HG03060 (cell line): ENCODE data around the gene CACNA2D1.
"Not testable (repeated sequence)": the region's sequence is repeated elsewhere in the genome, so short reads cannot be mapped to it uniquely, and the experiment has no call there.

Experiments
- ATAC-seq: cut with Tn5 transposase; IDR thresholded peaks from one replicate; pipeline ENCODE4 v1.9.1; 2021; ENCODE audit warnings: low read depth, moderate number of reproducible peaks; ENCODE audit not compliant: unreplicated experiment

The CACNA2D1 gene

GRCh38 chr7:82395147-82395546, 48.4 kb downstream of the CACNA2D1 start:
- ATAC-seq = no peak

DNA sequence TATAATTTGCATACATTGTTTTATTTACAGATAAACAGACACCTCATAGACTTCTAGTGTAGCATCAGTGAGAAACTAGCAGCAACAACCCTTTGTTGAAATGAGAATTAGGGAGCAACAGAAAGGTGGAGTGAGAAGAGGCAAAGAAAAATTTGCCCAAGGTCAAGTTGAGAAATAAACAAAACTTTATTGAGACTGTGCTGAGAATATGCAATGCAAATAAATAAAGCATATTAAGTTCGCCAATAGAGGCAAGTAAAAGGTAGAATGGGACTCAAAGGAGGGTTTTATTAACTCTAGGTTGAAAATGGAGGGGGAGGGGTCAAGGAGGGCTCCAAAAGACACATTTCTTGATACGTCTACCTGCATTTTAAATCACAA, 49.7 kb downstream of the CACNA2D1 start:
- no peak for ATAC-seq

DNA sequence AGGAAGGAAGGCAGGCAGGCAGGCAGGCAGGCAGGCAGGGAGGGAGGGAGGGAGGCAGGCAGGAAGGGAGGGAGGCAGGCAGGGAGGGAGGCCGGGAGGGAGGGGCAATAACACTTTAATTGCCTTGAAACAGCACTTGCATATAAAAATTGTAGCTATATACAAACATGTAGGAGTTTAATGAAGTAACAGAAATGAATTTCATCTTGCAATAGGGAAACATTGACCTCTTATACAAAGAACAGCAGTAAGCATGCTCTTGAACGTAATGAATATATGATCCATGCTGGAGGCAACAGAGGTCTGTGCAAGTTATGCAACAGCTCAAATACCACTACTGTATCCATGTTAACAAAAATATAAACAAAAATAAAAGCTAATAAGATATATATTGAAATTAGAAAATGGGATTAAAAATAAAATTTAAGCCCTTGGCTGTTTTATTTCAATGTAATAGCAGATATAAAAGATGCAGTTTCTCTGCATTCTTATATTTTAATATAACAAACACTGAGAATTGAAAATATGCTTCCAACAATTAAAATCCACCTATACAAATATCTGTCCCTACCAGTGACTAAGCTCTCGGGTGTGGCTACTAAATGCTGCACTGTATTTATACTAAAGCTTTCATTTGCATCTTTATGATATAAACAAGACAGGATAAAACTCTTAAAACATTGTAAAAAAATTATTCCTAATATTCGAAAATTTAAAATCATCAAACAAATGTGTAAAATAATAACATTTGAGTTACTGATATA, 50.3 kb downstream of the CACNA2D1 start:
- no peak for ATAC-seq

GRCh38 chr7:82390936-82391335, 52.6 kb downstream of the CACNA2D1 start:
- no peak for ATAC-seq

DNA sequence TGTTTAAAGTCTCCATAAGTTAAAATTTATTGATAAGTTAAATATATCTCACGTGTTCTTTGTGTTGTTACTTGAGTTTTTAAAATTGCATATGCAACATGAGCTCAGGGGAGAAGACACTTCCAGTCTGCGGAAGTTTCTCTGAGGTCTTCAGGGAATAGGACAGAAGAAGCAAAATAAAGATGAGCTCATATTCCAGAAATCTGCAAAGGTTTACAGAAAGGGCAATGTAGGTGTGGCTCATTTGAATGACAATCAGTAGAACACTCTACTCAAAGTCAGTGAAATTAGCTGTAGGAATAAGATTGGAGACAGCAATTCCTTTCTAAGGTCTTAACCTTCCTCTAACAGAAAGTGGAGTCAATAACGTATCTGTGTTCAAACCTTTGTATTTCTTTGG, 53.7 kb downstream of the CACNA2D1 start:
- no peak for ATAC-seq

DNA sequence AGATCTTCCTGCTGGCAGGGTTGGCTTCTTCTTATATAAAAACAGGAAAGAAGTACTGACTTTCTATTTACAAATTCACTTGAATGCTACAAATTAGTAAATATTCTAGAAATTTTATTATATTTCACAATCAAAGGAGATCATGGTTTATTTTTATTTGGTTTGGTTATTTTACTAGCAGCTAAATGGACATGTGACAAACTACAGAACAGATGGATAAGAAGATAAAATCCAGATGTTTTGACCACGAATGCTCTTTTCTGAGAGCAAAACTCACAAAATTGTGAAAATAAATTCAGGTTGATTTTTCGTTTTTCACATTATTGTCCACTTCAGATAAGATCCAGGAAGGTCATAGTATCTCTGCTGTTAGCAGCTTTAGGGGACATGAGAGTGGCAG, 55.4 kb downstream of the CACNA2D1 start:
- no peak for ATAC-seq

DNA sequence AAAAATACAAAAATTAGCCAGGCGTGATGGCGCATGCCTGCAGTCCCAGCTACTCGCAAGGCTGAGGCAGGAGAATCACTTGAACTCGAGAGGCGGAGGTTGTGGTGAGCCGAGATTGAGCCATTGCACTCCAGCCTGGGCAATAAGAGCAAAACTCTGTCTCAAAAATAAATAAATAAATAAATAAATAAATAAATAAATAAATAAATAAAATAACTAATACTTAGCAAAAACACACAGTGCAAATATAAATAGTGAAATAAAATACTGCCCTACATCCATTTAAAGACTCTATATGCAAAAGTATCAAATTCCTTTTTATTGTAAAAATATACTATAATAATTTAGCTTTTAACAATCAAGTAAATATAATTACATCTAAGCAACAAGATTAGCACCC, 57.0 kb downstream of the CACNA2D1 start:
- ATAC-seq = not testable (repeated sequence)

- ATAC-seq = no peak
Observed at GRCh38 chr7:82384779-82385178, 58.8 kb downstream of the CACNA2D1 start.

GRCh38 chr7:82384051-82384464, 59.5 kb downstream of the CACNA2D1 start:
- ATAC-seq = no peak

- ATAC-seq = no peak
Observed at GRCh38 chr7:82382276-82382675, 61.3 kb downstream of the CACNA2D1 start.

DNA sequence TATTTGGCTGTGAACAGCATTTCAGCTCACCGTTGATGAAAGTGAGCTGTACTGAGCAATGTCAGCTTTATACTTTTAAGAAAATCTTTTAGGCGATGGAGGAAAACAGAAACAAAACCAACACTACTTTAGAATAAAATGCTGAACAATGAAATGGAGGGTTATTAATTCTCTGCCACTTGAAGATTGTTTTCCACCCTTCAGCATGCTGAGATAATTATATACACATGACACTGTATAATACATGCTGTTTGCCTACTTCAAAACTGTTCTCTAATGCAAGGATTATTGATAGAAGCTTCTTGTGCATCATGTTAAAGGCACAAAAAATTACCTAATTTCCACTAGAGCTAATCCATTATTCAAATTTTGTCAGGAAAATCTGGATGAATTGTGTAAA, 66.8 kb downstream of the CACNA2D1 start:
- ATAC-seq = no peak

- ATAC-seq = no peak
Observed at GRCh38 chr7:82375713-82376112, 67.9 kb downstream of the CACNA2D1 start.

DNA sequence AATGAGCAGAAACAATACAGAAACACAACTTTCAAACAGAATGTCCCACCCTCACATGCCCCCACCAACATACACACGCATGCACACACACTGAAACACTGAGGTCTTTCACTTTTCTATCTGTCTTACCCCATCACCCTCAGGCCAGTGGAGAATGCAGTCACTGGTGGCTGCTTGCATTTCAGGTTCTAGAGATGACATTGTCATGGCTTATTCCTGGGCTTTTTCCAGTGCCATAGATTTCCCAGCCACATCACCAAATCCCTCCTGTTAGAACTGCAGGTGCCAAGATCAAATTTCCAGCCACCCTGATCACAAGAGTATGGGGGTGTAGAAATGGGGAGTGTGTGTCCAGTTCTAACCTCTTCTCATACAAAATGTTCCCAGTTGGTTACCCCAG, 68.4 kb downstream of the CACNA2D1 start:
- ATAC-seq = no peak

DNA sequence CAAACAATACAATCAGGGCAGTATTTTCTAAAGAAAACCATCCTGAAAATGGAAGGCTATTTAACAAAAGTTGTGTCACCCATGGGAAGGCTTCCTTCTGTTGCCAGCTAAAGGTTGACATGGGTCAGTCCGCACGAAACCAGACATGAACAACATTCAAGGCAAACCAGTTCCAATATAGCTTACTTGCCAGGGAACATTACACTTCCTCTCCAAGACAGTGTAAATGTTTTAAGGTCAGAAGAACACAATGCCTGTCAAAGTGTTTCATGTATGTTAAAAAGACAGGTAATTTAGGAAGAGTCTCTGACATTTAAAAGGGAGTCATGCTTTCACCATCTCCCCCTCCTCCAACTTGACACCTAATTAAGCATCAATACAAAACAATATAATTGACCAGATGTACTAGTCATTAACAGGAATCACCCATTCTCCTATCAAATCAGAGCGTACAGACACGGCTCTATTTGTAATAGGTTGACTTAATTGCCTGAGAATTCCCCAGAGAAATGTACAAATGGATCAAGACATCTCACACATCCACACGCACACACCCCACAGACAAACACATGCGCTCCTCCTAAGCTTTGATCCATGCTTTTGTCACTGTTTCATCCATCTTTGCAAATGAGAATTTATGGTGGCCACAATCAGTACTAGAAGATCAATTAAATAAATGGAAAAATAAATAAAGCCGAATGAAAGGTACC, 69.5 kb downstream of the CACNA2D1 start:
- no peak for ATAC-seq

GRCh38 chr7:82364671-82365070, 78.9 kb downstream of the CACNA2D1 start:
- no peak for ATAC-seq

DNA sequence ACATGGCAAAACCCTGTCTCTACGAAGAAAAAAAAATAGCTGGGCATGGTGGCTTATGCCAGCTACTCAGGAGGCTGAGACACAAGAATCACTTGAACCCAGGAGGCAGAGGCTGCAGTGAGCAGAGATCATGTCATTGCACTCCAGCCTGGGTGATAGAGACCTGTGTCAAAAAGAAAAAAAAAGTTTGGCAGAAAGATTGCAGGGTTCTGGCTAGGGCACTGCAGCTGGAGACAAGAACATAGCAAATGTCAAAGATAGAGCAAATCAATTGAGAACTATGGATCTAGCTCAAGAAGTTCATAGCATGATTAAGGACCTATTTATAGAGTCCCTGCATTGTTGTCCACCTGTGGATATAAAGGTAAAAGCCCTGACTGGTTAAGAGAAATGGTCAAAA, 79.5 kb downstream of the CACNA2D1 start:
- ATAC-seq = no peak

DNA sequence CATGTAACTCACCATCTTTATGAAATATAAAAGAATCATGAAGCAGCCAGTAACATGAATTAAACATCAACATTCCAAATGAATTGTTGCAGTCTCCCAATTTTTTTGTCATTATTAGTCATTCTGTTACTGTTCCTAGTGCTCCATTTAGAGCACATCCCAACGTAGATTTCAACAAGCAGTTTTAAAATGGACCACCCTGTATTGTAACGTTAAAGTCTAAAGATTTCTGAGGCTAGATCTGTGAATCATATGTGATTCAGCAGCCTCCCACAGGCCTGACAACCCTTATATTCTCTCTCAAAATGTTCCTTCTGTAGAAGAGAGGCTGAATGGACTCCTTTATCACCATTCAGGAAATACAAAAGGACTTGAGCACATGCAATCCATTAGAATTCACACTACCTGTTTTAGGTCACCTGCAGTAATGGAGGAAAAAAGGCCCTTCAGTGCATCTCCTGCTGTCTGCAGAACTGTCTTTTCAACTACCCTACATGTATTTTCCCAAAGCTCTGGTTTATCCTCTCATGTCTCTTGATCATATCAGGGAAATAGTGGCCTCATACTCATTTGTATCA, 81.4 kb downstream of the CACNA2D1 start:
- ATAC-seq = no peak

GRCh38 chr7:82360591-82361368, 82.8 kb downstream of the CACNA2D1 start:
- ATAC-seq = no peak

DNA sequence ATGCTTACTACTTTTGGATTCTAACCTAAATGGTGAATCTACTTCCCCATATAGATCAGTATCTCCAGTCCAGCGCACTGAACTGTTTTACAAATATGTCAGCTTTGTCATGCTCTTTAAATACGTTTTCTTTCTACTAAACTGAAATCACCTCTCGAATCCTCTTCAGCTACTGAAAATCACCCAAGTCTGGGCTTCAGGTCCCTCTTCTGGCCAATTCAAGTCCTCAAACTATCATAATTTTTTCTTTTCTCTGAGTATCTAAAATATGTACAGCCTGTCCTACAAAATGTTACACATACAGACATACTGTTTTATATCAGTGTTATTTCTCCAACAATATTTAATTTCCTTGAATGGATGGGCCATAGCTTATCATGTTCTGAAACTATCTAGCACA, 84.2 kb downstream of the CACNA2D1 start:
- ATAC-seq = no peak

DNA sequence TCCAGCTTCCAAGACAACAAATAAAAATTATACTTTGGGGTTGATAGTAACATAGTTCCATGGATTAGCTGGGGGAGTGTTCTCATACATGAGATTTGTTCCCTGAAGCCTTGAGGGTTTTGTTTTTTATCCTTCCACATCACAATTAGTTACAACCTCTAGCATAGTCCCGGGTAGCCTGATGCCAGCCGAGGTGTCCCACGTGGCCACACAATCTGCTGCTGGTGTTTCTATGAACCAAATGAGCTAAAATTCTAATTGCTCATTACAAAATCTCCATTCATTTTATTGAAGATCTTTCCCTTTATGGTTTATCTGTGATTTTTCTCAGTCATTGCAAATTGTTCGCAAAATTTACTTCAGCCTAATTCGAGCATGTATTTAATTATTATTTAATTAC, 84.7 kb downstream of the CACNA2D1 start:
- no peak for ATAC-seq

GRCh38 chr7:82358009-82358578, 85.5 kb downstream of the CACNA2D1 start:
- ATAC-seq = no peak
